Measurements from ENCODE around the gene QRFP. TPM values are rescaled to one million over a fixed set of nuclear protein-coding genes. Genes with fewer than 3 reads are reported as not detected.

Gene QRFP, protein sequence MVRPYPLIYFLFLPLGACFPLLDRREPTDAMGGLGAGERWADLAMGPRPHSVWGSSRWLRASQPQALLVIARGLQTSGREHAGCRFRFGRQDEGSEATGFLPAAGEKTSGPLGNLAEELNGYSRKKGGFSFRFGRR
- total RNA-seq: not detected in 2 replicates

DNA sequence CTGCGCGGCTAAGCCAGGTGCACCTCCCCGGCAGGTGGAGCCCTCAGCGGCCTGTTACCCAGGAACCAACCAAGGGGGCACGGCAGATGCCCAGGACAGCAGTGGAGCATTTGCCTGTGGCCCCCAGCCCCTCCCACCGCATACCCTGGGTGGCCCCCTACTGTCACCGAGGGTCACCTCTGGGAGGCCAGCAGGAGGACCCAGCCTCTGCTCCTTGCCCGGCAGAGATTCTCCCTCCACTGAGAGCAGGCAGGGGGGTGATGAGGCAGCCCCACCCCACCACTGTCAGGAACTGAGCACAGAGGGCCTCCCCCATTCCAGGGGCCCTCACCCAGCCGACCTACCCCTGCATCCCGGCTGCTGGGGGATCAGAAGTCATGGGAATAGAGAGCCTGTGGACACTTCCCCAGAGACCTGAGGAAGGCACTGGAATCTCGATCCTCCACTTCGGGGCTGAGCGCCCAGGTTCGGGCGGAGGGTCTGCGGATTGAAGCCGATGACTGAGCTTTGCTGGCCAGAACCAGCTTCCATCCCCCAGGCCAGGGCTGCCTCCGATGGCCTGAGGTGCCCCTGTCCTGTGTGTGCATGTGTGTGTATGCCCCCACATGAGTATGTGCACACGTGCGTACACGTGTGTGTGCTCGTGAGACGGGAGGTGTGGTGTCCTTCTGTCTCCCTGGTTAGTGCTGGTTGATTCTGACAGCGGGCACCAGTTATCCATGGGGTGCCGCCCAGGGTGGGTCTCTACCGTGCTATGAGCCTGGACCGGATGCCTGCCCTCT lies at the start of gene QRFP:
TSS of gene QRFP (minus strand) at position 580 of the 782 bp plus-strand sequence. CDS start 2,974 bp downstream, outside the sequence.

DNA sequence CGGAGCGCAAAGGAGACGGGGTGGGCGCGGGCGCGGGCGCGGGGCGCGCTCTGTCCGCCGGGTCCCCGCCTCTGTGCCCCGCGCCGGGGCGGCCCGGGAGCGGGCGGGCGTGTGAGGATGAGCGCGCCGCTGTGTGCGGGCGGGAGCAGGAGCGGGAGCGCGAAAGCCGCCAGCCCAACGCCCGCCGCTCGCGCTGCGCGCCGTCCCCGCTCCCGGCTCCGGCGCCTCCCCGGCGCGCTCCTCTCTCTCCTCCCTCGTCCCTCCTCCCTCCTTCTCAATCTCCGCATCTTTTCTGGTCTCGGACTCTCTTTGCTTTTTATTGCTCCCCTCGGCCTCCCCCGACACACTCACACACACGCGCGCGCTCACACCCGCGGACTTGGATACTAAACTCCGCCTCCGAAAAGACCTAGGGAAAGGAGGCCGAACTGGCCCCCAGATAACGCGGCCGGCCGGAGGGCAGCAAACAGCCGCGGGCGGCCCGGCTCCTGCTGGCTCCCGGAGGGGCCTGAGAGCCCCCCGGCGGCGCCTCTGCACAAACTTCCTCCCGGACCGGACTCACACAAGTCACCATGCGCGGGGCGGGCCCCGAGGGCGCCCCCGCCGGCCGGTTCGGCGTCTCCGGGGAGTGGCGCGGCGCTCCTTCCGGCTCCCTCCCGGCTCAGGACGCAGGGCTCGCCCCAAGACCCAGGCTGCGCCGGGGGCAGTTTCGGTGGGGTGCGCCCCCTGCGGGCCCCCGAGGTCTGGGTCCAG lies 42.2 kb upstream of the QRFP start, which contains the start of gene FIBCD1:
TSS of gene FIBCD1 (minus strand) at position 596 of the 753 bp plus-strand sequence. CDS start 640 bp downstream, outside the sequence.

Other genes with a start within 250 kb of the QRFP start
- not detected in 2 replicates for gene PRDM12, start 232.2 kb downstream of the QRFP start, total RNA-seq
- 16.8 and 28.3 TPM in 2 replicates for gene EXOSC2, start 203.0 kb downstream of the QRFP start, total RNA-seq
- 17.8 and 29.1 TPM in 2 replicates for gene ABL1, start 61.6 kb downstream of the QRFP start, total RNA-seq
- not detected in 2 replicates for gene FIBCD1, start 42.4 kb upstream of the QRFP start, total RNA-seq
- gene LAMC3, start 112.4 kb upstream of the QRFP start, total RNA-seq: 0.22 and 1.5 TPM in 2 replicates
- 0.77 and 1.1 TPM in 2 replicates for gene AIF1L, start 199.7 kb upstream of the QRFP start, total RNA-seq
- gene NUP214, start 228.8 kb upstream of the QRFP start, total RNA-seq: 8.8 and 10.5 TPM in 2 replicates